ENCODE data around the gene ECI1. TPM values are rescaled to one million over a fixed set of nuclear protein-coding genes. Genes with fewer than 3 reads are reported as not detected.

ECI1 gene
- total RNA-seq, 4 donors from 2014 or later, result 104 to 208 (median 169) TPM

- H3K27ac ChIP-seq, result no peak overlapping the region
- H3K9me3 ChIP-seq, result no peaks in the 10 kb centered on the region
- intact Hi-C loops (cut with DNase I), result no loop called here
- TF ChIP-seq POLR2A (IDR thresholded peaks at IDR 0.05) (no peak), CTCF (IDR thresholded peaks at IDR 0.05) (no peak)
- WGBS, 2 donors, result 72 to 79% methylated on average over 3 to 17 of the region's 18 CpGs
- H3K4me3 ChIP-seq (replicated peaks in 1 of 3), result no peak overlapping the region
- DNase-seq, result no peak
- peaks cover 35 to 36% of the 10 kb centered on the region in 2 donors for H3K36me3 ChIP-seq
- H3K27me3 ChIP-seq, result no peaks in the 10 kb centered on the region
- peaks cover 6 to 17% of the 10 kb centered on the region in 2 donors for H3K4me1 ChIP-seq
These were observed 13.1 kb downstream of the ECI1 start for GRCh38 chr16:2238150-2238837.

- intact Hi-C loops (cut with DNase I), result no loop called here
- 20% methylated on average over 1 of the region's 65 CpGs; no CpG with 5 or more reads in 1 of the 2 donors for WGBS, 2 donors
- no peak for DNase-seq
- Histone ChIP-seq H3K27ac (no peak overlapping the region), H3K4me1 (peaks cover 12 to 23% of the 10 kb centered on the region in 2 donors), H3K4me3 (replicated peaks in 1 of 3) (no peak overlapping the region), H3K36me3 (peaks cover 35 to 37% of the 10 kb centered on the region in 2 donors), H3K27me3 (no peaks in the 10 kb centered on the region), H3K9me3 (no peaks in the 10 kb centered on the region)
- no peak for TF ChIP-seq POLR2A (IDR thresholded peaks at IDR 0.05)
- no peak for TF ChIP-seq CTCF (IDR thresholded peaks at IDR 0.05)
These were observed 13.8 kb downstream of the ECI1 start for GRCh38 chr16:2237493-2238149.

GRCh38 chr16:2237102-2237482, 14.3 kb downstream of the ECI1 start:
- no peak for TF ChIP-seq POLR2A (IDR thresholded peaks at IDR 0.05)
- no peak for TF ChIP-seq CTCF (IDR thresholded peaks at IDR 0.05)
- H3K4me1 ChIP-seq, result peaks cover 16 to 29% of the 10 kb centered on the region in 2 donors
- no peaks in the 10 kb centered on the region for H3K27me3 ChIP-seq
- no peak for DNase-seq
- intact Hi-C loops (cut with DNase I), result no loop called here
- H3K9me3 ChIP-seq, result no peaks in the 10 kb centered on the region
- no peak overlapping the region for H3K4me3 ChIP-seq (replicated peaks in 1 of 3)
- WGBS, 2 donors, result 14 to 25% methylated on average over 7 to 11 of the region's 40 CpGs
- H3K36me3 ChIP-seq, result peaks cover 32 to 35% of the 10 kb centered on the region in 2 donors
- no peak overlapping the region for H3K27ac ChIP-seq

- peak in 1 of 2 donors; percentile 46 for DNase-seq
- Histone ChIP-seq H3K36me3 (peaks cover 34 to 35% of the 10 kb centered on the region in 2 donors), H3K27me3 (no peaks in the 10 kb centered on the region), H3K9me3 (no peaks in the 10 kb centered on the region), H3K4me3 (replicated peaks in 1 of 3) (no peak within 1 kb of the TSS), H3K4me1 (peaks cover 22 to 34% of the 10 kb centered on the region in 2 donors), H3K27ac (no peak within 1 kb of the TSS)
- whole genome bisulfite sequencing, 2 donors, result 5 to 12% methylated on average over 4 to 16 of the region's 64 CpGs
- TF ChIP-seq POLR2A (IDR thresholded peaks at IDR 0.05) (no peak), CTCF (IDR thresholded peaks at IDR 0.05) (no peak)
- intact Hi-C loops (cut with DNase I), result no loop called here
These were observed 14.9 kb downstream of the ECI1 start, which contains the start of gene DNASE1L2 for GRCh38 chr16:2236337-2237101. Gene DNASE1L2, plus strand, starts transcription at chr16:2236444. Its CDS starts 373 bp downstream, at chr16:2236817.
